G401 (cell line): ENCODE results near the gene AASS. TPM values are rescaled to one million over a fixed set of nuclear protein-coding genes. Genes with fewer than 3 reads are reported as not detected.

ENCODE experiments used
- DNase-seq: peaks from one replicate; pipeline ENCODE4 v3.0.0-alpha.2; 2015; ENCODE audit warnings: low spot score
- in situ Hi-C: cut with HindIII; loops from 2 replicates; pipeline ENCODE4 v1.10.0; 2016; ENCODE audit warnings: low sequenced_read_pairs, mixed read lengths
- total RNA-seq: library from RNA; depleted of rRNA; stranded (reverse); fragments of >200 nt; shearing (Covaris generic); gene quantifications from 2 replicates; pipeline ENCODE4 v1.2.3, GENCODE V29; 2014; rRNA removed

AASS gene
- total RNA-seq, 1 experiment from 2014 or later: 3.0 TPM

DNA sequence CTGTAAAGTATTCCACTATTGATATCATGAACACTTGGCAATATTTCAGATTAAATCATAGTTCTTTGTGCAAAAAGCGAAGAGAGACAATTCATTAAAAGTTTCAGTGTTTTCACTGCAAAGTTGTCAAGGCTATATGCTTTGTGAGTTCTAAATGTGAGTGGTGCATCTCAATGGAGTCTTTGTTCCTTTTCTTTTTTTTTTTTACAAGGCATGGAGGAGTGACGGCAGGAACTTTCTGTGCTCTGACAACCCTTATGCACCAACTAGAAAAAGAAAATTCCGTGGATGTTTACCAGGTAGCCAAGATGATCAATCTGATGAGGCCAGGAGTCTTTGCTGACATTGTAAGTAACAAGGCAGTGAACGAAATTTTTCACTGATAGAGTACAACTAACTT, 84.5 kb downstream of the AASS start:
- no peak for DNase-seq
- in situ Hi-C loops: no loop called here

DNA sequence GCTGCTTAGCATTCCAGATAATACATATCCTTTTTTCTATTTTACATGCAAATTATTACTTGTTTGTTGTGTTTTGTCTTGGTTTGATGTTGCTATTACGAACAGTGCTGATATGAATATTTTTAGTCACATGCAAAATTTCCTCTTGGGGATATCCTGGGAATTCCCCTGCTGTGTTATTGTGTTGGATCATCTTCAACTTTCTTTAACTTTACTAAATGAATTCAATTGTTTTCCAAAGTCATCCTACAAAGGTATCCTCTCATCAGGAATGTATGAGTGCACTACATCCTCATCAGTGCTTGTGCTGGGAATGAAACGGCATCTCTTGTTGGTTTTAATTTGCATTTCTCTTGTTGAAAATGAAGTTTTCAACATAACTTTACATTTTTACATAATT, 87.1 kb downstream of the AASS start:
- DNase-seq: no peak
- in situ Hi-C loops: no loop called here

- in situ Hi-C loops: no loop called here
Measured at GRCh38 chr7:122055073-122055472, 89.0 kb downstream of the AASS start.

DNA sequence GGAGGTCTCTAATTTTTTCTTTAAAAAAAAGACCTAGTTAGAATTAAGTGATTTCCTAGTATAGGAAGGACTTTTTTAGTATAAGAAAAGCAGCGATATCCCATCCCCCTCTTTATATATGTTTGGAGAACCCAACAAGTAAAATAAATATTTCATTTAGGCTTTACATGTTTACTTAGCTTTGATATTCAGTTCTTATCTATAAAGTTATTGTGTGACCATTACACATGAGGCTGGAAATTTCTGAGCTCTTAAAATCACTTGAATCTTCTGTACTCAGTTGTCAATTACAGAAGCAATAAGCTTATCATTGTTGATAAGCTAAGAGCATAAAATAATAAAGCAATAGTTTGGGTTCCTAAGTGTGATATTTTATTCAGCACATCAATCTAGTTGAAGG, 89.7 kb downstream of the AASS start:
- in situ Hi-C loops: no loop called here
- DNase-seq: no peak

More at GRCh38 chr7:122055073-122055472, 89.0 kb downstream of the AASS start:
- no peak for DNase-seq

DNA sequence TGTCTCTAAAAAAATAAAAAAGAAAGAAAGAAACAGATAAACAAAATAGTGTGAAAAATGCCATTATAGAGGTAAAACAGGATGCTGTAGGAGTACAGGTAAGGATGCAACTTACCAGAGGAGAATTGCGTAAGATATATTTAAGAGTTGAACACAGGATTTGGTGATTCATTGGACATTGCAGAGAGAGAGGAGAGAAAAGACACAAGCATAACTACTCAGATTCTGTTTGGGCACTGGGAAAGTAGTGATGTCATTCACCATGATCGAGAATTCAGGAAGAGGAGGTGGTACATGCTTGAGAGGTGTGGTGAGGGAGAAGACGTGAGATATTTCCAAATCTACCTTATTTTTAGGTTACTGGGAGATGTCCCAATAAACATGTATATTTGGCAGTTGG, 97.6 kb downstream of the AASS start:
- in situ Hi-C loops: no loop called here
- DNase-seq: no peak

- in situ Hi-C loops: no loop called here
Measured at GRCh38 chr7:122040147-122040546, 103.9 kb downstream of the AASS start.

GRCh38 chr7:122038904-122039303, 105.1 kb downstream of the AASS start:
- in situ Hi-C loops: no loop called here

More at GRCh38 chr7:122040147-122040546, 103.9 kb downstream of the AASS start:
- no peak for DNase-seq

GRCh38 chr7:122038134-122038533, 105.9 kb downstream of the AASS start:
- DNase-seq: no peak
- in situ Hi-C loops: no loop called here

More at GRCh38 chr7:122038904-122039303, 105.1 kb downstream of the AASS start:
- no peak for DNase-seq

GRCh38 chr7:122035876-122036275, 108.2 kb downstream of the AASS start:
- DNase-seq: no peak
- in situ Hi-C loops: no loop called here

GRCh38 chr7:122033641-122034040, 110.4 kb downstream of the AASS start:
- DNase-seq: no peak
- in situ Hi-C loops: no loop called here

- in situ Hi-C loops: no loop called here
- DNase-seq: no peak
Measured at GRCh38 chr7:122027058-122027457, 117.0 kb downstream of the AASS start.

Other genes starting within 250 kb of the AASS start
- gene FEZF1, start 160.5 kb upstream of the AASS start, total RNA-seq: not detected in 2 replicates